HG03520 (cell line): Measurements from ENCODE around the gene CST6.

Experiments used
- ATAC-seq: cut with Tn5 transposase; IDR thresholded peaks from one replicate; pipeline ENCODE4 v1.9.1; 2021; ENCODE audit warnings: mild to moderate bottlenecking, moderate library complexity; ENCODE audit not compliant: unreplicated experiment

The CST6 gene

GRCh38 chr11:66011785-66012303 is at the start of gene CST6:
CST6 (plus strand) TSS chr11:66012008; CDS start chr11:66012045, 37 bp downstream.
- ATAC-seq, result no peak

GRCh38 chr11:65962141-65962564 is 49.7 kb upstream of the CST6 start:
- ATAC-seq, result no peak

DNA sequence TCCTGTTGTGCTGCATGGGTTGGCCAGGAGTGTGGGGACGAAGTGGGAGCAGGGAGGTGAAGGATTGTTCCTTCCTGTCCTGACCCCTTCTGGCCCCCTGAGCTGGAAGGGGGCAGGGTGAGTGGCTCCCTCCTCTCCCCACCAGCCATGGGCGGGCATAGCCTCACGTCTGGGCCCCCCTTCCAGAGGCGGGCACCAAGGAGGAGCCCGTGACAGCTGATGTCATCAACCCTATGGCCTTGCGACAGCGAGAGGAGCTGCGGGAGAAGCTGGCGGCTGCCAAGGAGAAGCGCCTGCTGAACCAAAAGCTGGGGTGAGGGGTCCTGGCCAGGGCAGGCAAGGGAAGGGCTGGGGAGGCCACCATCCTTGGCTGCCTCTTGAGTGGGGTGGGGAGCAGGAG is 46.9 kb upstream of the CST6 start:
- no peak for ATAC-seq

- no peak for ATAC-seq
Observed at GRCh38 chr11:65965986-65966762, 45.6 kb upstream of the CST6 start.

DNA sequence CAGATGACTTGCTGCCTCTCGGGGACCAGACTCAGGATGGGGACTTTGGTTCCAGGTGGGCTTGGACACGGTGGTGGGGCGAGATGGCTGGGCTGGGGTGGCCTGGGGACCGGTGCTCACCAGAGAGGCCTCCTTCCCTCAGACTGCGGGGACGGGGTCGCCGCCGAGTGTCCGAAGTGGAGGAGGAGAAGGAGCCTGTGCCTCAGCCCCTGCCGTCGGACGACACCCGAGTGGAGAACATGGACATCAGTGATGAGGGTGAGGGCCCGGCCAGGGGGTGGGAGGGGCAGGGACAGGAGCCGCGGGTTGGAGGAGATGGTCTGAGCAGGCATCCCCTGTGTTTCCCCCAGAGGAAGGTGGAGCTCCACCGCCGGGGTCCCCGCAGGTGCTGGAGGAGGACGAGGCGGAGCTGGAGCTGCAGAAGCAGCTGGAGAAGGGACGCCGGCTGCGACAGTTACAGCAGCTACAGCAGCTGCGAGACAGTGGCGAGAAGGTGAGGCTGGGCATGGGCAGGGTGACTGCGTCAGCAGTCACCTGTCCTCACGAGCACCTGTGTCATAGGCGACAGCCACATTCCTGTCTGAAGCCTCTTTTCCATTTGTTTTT is 44.4 kb upstream of the CST6 start:
- no peak for ATAC-seq

DNA sequence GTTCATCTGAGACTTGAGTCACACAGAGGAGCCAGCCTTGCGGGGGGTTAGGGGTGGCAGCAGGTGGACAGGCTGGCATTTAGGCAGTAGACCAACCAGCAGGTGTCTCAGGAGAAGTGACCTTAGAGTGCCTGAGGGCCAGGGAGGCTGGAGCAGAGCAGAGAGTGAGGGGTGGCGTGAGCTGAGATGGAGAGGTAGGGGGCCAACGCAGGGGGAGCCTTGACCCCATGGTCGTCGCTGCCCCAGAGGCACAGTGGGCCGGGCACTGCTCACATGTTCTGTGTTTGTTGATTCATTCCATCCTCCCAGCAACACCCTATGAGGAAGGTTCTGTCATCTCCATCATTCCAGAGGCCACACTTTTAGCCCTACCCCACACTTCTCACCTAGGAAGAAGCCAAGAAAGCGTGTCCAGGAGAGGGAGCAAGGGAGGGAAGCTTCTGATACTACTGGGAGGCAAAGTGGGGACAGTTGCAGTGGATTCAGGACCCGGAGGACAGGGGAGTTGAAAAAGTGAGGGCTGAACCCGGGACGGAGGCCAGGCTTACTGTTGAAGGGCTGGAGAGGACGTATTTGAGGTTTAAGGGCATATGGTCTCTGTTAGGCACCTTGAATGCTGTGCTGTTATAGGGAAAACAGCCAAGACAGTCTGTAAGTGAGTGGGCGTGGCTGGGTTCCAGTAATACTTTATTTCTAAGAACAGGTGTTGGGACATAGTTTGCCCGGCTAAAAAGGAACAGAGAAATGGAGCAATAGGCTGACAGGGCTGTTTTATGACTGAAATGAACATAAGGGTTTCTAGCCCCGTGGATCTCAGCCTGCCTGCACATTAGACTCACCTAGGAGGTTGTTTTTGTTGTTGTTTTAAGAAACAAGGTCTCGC is 43.0 kb upstream of the CST6 start:
- no peak for ATAC-seq

GRCh38 chr11:65972116-65972515 is 39.7 kb upstream of the CST6 start:
- no peak for ATAC-seq

- no peak for ATAC-seq
Observed at GRCh38 chr11:65973439-65974110, 38.2 kb upstream of the CST6 start.

GRCh38 chr11:65975771-65976170 is 36.0 kb upstream of the CST6 start:
- no peak for ATAC-seq

DNA sequence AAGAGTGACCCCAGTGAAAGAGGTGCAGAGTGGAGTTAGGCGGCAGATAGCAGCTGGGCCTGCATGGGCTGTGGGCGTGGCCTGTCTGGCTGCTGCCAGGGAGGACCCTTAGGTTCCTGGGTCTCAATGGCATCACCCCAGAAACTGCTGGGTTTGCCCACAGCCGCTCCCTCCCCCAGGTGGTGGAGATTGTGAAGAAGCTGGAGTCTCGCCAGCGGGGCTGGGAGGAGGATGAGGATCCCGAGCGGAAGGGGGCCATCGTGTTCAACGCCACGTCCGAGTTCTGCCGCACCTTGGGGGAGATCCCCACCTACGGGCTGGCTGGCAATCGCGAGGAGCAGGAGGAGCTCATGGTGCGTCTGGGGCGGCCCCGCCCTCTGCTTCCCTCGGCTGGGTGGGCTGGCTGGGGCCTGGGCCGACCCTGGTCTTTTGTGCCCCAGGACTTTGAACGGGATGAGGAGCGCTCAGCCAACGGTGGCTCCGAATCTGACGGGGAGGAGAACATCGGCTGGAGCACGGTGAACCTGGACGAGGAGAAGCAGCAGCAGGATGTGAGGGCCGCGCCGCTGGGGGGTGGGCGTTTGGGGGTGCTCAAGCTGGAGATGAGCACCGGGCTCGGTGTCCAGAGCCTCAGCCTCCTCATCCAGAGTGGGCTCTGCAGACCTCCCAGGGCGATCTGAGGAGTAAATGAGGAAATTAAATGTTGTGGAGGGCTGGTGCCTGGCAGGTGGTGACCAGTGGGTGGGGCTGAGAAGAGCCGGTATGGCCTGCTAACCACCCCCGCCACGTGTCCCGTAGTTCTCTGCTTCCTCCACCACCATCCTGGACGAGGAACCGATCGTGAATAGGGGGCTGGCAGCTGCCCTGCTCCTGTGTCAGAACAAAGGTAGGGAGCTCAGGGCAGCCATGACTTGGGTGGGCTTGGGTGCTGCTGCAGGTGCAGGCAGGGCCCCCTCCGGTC is 35.3 kb upstream of the CST6 start:
- no peak for ATAC-seq

- no peak for ATAC-seq
Observed at GRCh38 chr11:65977621-65978390, 34.0 kb upstream of the CST6 start.

- ATAC-seq, result no peak
Observed at GRCh38 chr11:65978391-65979238, 33.2 kb upstream of the CST6 start.

- no peak for ATAC-seq
Observed at GRCh38 chr11:65979261-65979759, 32.5 kb upstream of the CST6 start.

DNA sequence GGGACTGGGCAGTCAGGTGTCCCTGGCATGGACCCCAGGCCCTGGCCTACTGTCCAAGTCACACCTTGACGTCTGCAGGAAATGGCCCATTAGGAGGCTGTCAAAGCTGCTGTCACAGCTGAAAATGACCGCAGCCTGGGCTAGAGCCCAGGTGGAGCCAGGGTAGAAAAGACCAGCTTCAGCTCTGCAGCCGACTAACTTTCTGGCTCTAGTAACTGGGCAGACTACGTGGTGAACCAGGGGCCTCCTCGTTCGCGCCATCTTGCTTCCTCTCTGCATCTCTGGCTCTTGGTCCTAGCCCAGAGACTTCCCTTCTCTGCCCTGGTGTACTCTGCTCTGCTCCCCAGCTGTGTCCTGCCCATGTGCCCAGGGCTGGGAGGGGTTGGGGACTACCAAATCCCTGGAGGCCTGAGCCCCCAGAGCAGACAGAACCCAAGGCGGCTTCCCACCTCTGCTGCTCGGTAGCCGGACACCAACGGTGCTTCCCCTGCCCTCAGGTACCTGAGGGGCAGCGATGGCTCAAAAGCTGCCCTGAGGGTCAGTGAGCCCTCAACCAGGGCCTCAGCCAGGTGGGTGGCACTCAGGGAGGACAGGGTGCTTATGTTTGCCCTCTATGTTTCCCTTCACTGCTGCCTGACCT is 30.6 kb upstream of the CST6 start:
- no peak for ATAC-seq

DNA sequence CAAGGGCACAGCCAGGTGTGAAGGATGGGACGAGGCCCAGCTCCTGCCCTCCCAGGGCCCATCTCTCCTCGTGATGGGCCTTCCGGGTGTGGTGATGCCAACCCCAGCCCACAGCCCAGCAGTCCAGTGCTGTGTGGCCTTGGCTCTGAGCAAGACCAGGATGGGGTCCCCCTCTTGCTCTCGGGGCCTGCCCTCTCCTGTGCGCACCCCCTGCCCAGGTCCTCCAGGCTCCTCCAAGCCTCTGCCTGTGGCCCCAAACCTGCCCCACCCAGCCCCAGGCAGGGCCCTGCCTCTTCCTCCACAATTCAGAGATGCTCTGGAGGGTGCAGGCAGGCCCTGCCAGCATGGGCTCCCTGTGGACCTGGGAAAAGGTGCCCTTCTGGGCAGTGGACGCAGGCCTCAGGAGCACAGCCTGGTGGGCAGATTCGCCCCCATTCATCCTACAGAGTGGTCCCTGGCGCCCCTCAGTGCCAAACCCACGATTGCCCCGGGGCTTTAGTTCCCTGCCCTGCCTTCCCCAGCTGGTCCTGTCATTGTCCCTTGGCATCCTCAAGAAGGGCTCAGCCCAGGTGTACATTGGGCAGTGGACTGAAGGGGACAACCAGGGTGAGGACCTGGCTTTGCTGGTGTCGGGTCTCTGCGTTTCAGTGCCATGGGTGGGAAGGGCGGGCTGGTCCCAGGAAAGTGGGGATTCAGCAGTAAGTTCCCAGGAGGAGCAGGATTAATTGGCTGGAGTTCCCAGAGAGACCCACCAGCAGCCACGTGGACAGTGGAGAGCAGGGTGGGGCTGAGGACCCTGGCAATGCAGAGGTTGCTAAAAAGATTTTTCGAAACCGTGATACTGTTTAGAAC is 29.6 kb upstream of the CST6 start:
- no peak for ATAC-seq

GRCh38 chr11:65982824-65983588 is 28.8 kb upstream of the CST6 start:
- no peak for ATAC-seq
